Bronchus fibroblast of lung (primary cell): ENCODE results near the gene TRIM49D2. TPM values are rescaled to one million over a fixed set of nuclear protein-coding genes. Genes with fewer than 3 reads are reported as not detected.

ENCODE experiments used
- total RNA-seq: library from RNA; depleted of rRNA; stranded (reverse); fragments of >200 nt; gene quantifications from 2 replicates; pipeline ENCODE4 v1.2.3, GENCODE V29; 2015

The TRIM49D2 gene, protein sequence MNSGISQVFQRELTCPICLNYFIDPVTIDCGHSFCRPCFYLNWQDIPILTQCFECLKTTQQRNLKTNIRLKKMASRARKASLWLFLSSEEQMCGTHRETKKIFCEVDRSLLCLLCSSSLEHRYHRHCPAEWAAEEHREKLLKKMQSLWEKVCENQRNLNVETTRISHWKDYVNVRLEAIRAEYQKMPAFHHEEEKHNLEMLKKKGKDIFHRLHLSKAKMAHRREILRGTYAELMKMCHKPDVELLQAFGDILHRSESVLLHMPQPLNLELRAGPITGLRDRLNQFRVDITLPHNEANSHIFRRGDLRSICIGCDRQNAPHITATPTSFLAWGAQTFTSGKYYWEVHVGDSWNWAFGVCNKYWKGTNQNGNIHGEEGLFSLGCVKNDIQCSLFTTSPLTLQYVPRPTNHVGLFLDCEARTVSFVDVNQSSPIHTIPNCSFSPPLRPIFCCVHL
- not detected in 2 replicates for total RNA-seq

DNA sequence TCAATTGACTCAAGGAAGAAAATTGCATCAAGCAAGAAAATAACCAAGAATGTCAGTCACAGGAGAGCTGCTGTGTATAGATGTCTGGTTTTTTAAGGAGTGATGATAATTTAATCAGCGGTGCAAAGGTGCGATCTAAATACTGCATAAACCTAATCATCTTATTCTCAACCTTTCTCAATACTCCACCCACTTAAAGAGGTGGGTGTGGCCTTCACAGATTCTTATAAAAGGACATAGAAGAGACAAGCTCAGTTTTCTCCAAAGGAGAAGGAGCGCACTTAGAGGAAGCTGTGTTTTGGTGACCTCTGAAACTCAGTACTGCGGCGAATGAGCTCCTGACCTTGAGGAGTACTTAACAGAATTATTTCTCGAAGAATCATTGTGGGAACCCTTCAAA is at the start of gene TRIM49D2:
TSS of gene TRIM49D2 (plus strand) at position 301 of the 400 bp plus-strand sequence. CDS start 2,698 bp downstream, outside the sequence.

DNA sequence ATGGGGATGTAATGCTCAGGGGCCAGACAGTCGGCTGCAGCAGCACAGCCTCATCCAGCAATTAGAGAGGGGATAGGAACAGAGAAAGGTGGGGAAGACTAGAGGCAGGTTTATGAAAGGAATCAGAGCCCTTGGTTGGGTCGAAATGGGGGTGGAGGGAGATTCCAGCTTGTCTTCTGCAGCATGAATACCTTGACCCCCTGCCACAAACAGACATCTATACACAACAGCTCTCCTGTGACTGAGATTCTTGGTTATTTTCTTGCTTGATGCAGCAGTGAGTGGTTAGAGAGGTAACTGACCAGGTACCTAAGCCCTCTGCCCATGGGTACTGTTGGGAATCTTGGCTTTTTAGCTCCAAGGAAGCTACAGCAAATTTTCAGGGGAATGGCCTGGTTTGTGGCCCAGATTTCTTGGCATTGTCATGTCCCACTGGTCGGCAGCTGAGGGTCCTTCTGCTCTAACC is 1.6 kb upstream of the TRIM49D2 start, which contains the start of gene TRIM49D1:
TSS of gene TRIM49D1 (minus strand) at position 51 of the 466 bp plus-strand sequence. CDS start 4,535 bp downstream, outside the sequence.

DNA sequence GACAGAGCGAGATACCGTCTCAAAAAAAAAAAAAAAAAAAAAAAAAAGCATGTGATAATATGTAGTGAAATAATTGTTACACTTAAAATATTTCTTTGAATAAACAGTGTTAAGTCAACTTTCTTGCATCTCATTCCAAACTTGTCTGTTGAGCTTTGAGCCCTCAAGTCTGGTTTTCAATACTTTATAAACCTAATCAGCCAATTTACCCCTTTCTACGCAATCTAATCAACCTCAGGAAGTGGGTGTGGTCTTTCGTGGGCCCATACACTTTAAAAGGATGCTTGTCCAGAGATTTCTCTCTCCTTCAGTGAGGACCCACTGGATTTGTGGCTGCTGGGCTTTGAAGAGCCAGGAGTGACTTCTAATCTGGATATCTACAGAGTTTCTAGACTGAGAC is 41.9 kb downstream of the TRIM49D2 start, which contains the start of gene TRIM64:
TSS of gene TRIM64 (plus strand) at position 301 of the 400 bp plus-strand sequence. CDS start 2,467 bp downstream, outside the sequence.

Other genes with a start within 250 kb of the TRIM49D2 start
- not detected in 2 replicates for gene TRIM77, start 213.8 kb upstream of the TRIM49D2 start, total RNA-seq
- gene TRIM49, start 115.5 kb upstream of the TRIM49D2 start, total RNA-seq, result not detected in 2 replicates
- gene TRIM64B, start 45.6 kb upstream of the TRIM49D2 start, total RNA-seq, result not detected in 2 replicates
- not detected in 2 replicates for gene TRIM49D1, start 1.8 kb upstream of the TRIM49D2 start, total RNA-seq
- not detected in 2 replicates for gene TRIM64, start 42.0 kb downstream of the TRIM49D2 start, total RNA-seq
- gene TRIM49C, start 107.0 kb downstream of the TRIM49D2 start, total RNA-seq, result not detected in 2 replicates
- gene UBTFL1, start 161.9 kb downstream of the TRIM49D2 start, total RNA-seq, result not detected in 2 replicates
- gene NAALAD2, start 210.6 kb downstream of the TRIM49D2 start, total RNA-seq, result 2.0 and 2.2 TPM in 2 replicates